Transverse colon (tissue), 4 donors: Measurements from ENCODE around the gene TAS1R3.

Experiments
- CTCF ChIP-seq, 5 experiments: fragments of 200-600 bp in 3 of 5; fragments of 450-650 bp in 2 of 5; sonication (generic) in 3 of 5; IDR thresholded peaks; 1 replicate in 2 of 5; 2 replicates in 3 of 5; pipeline ENCODE4 v1.5.1; 2016 to 2017; ENCODE audit warnings: antibody characterized with exemption in 5 of 5, inconsistent platforms in 3 of 5, mild to moderate bottlenecking in 2 of 5, moderate library complexity in 1 of 5
- EP300 ChIP-seq: sonication (generic); formaldehyde crosslinking; IDR thresholded peaks from one replicate; pipeline ENCODE4 v1.6.1; 2017; ENCODE audit warnings: antibody characterized with exemption, low read depth
- POLR2A ChIP-seq: fragments of 450-650 bp; IDR thresholded peaks from one replicate; pipeline ENCODE4 v1.6.1; 2016; ENCODE audit warnings: antibody characterized with exemption, mild to moderate bottlenecking, moderate library complexity
- POLR2AphosphoS5 ChIP-seq, 3 donors: sonication (generic); formaldehyde crosslinking; IDR thresholded peaks; one replicate each; pipeline ENCODE4 v1.6.1; 2016; ENCODE audit warnings: antibody characterized with exemption in 3 of 3

DNA sequence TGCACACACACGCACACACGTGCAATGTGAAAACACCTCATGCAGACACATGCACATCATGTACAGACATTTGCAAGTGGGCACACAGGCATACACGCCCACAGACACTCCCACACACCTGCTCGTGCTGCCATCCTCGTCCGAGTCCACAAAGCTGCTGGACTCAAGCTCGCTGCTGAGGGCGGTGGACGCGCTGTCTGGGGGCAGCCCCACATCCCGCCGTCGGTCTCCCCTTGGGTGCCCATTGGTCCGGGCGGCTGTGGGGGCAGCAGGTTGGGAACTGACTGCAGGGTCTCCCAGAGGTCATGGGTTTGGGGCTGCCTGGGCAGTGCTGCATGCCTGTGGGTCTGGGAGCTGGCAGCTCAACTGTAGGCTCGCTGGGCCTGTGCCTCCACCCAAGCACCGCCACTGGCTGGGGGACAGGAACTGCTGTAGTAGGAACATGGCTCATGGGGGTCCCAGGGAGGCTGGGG is 10.5 kb downstream of the TAS1R3 start:
- TF ChIP-seq POLR2A (no peak), CTCF (IDR thresholded peaks at IDR 0.05) (no peak), POLR2AphosphoS5 (IDR thresholded peaks at IDR 0.05) (no peak), EP300 (no peak)
